ENCODE measurements around the gene STPG4.
"Not testable (repeated sequence)": the region's sequence is repeated elsewhere in the genome, so short reads cannot be mapped to it uniquely, and the experiment has no call there.

STPG4 gene

GRCh38 chr2:47124740-47125139 is 30.4 kb downstream of the STPG4 start:
- DNase-seq, result not testable (repeated sequence)

GRCh38 chr2:47120424-47120823 is 34.7 kb downstream of the STPG4 start:
- DNase-seq, result not testable (repeated sequence)

- DNase-seq, result no peak
These were observed 36.1 kb downstream of the STPG4 start for GRCh38 chr2:47119001-47119400.

GRCh38 chr2:47118581-47118980 is 36.5 kb downstream of the STPG4 start:
- no peak for DNase-seq

DNA sequence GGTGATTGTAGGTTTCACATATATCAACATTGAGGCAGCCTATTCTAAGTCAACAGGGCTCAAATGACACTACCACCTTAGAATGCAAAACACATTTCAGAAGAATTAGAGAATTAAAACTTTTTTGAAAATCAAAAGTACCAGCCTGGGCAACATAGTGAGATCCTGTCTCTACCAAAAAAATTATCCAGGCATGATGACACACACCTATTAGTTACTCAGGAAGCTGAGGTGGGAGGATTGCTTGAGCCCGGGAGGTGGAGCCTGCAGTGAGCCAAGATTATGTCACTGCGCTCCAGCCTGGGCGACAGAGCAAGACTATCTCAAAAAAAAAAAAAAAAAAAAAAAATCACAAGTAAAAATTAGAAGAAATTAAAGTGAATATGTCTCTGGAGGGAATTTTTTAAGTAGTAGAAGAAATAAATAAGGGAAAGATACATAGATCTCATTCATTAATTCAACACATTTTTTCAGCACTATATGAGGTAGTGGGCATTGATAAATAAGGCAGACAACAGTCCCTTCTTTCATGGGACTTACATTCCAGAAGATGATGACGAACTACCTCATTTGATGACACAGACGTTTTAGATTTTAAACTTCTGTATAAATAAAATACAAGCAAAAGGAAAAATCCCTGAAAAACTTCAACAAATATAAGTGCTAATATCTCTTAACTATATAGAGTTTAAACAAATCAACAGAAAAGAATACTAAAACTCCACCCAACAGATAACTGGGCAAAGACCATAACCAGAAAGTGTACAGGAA is 42.3 kb downstream of the STPG4 start:
- no peak for DNase-seq

DNA sequence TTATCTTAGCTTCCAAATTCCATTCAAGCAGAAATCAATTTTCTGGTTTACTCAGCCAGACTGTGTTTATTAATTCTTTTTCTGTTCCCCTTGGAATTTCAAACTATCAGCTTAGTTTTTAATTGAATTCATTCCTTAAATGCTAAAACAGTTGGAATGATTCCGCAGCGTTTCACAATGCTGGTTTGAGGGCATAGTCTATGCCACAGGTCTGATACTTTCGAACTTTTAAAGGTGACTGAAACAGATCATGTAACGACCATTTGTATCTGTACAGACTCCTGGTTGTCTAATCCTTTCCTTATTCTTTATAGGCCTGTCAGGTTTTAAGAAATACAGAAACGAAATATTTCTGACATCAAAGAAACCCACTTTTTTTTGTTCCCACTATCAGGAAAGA is 45.4 kb downstream of the STPG4 start:
- DNase-seq, result no peak

DNA sequence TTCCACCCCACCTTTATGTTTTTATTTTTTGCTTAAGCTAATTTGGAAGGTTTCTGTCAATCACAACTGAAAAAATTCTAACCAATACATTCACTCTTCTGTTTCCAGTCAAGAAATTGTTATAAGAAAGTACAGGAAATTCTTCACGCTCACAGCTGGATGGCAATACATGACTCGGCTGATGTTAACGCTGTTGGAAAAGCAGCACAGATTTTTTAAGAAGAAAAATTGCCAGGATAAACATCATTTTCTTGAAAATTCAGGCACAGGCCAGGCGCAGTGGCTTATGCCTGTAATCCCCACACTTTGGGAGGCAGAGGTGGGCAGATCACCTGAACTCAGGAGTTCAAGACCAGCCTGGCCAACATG is 46.1 kb downstream of the STPG4 start:
- no peak for DNase-seq

DNA sequence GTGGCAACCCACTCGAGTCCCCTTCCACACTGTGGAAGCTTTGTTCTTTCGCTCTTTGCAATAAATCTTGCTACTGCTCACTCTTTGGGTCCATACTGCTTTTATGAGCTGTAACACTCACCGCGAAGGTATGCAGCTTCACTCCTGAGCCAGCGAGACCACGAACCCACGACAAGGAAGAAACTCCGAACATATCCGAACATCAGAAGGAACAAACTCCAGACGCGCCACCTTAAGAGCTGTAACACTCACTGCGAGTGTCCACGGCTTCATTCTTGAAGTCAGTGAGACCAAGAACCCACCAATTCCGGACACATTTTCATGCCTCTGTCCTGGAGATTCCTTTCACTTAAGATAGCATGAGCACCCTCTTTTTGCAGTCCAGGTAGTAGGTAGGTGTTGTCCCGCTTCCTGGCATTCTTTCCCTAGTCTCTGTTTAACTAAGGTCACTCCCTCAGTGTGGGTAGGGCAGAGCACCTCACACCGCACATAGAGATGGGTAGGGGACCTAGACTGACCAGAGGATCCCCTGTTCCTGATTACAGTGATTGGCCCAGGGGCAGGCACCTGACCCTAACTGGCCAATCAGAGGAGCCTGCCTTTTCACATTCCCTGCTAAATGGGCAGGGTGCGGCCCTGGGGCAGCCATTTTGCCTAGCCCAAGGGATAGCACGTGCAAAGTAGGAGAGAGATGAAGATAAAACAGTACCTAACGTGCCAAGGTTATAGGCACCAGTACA is 46.7 kb downstream of the STPG4 start:
- not testable (repeated sequence) for DNase-seq

GRCh38 chr2:47107201-47107600 is 47.9 kb downstream of the STPG4 start:
- DNase-seq, result not testable (repeated sequence)

DNA sequence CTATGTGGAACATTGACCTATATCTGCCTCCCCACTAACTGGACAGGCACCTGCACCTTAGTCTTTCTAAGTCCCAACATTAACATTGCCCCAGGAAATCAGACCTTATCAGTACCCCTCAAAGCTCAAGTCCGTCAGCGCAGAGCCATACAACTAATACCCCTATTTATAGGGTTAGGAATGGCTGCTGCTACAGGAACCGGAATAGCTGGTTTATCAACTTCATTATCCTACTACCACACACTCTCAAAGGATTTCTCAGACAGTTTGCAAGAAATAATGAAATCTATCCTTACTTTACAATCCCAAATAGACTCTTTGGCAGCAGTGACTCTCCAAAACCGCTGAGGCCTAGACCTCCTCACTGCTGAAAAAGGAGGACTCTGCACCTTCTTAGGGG is 48.9 kb downstream of the STPG4 start:
- DNase-seq, result not testable (repeated sequence)

DNA sequence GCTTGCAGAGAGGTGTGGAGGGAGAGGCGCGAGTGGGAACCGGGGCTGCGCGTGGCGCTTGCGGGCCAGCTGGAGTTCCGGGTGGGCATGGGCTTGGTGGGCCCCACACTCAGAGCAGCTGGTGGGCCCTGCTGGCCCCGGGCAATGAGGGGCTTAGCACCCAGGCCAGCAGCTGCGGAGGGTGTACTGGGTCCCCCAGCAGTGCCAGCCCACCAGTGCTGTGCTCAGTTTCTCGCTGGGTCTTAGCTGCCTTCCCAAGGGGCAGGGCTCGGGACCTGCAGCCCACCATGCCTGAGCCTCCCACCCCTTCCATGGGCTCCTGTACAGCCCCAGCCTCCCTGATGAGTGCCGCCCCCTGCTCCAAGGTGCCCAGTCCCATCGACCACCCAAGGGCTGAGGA is 55.4 kb downstream of the STPG4 start:
- DNase-seq, result not testable (repeated sequence)

GRCh38 chr2:47098953-47099352 is 56.2 kb downstream of the STPG4 start:
- DNase-seq, result no peak

DNA sequence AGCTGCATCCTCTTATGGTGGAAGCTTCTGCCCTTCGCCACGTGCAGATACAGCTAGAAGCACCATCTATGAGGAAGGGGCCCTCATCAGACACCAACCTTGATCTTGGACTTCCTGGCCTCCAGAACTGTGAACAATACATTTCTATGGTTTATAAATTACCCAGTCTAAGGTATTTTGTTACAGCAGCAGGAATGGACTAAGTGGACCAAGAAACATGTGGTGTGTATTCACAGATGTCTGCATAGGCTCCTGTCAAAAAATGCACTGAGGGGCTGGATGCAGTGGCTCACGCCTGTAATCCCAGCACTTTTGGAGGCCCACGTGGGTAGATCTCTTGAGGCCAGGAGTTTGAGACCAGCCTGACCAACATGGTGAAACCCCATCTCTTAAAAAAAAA is 57.5 kb downstream of the STPG4 start:
- DNase-seq, result no peak

DNA sequence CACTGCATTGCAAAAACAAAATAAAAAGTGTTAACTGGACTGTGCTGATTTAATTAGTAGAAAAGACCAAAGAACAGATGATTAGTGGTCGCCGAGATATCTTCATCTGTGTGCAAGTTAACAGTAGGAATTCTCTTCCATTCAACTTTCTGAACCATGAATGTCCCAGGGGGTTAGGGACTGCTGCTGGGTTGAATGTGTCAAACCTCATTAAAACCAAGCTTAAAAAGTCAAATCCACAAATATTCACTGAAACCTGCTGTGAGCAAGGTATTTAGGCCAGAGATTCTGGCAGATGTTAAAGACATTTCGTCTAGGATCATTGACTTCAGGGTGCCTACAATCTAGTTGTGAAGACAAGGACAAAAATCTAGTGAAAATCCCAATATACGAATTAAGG is 58.7 kb downstream of the STPG4 start:
- DNase-seq, result no peak

- no peak for DNase-seq
These were observed 59.6 kb downstream of the STPG4 start for GRCh38 chr2:47095349-47096020.

GRCh38 chr2:47094511-47095142 is 60.5 kb downstream of the STPG4 start:
- no peak for DNase-seq

- DNase-seq, result no peak
These were observed 61.5 kb downstream of the STPG4 start for GRCh38 chr2:47093626-47094025.

DNA sequence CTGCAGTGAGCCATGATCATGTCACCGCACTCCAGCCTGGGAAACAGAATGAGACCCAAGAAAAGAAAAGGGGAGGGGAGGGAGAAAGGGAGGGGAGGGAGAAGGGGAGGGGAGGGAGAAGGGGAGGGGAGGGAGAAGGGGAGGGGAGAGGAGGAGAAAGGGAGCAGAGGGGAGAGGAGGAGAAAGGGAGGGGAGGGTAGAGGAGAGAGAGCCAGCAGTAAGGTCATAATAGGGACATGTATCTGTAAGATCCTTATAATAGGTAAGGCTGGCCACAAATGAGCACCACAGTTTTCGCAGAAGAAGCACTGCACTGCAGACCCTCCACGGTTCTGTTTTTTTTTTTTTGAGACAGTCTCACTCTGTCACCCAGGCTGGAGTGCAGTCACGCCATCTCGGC is 62.6 kb downstream of the STPG4 start:
- DNase-seq, result no peak

DNA sequence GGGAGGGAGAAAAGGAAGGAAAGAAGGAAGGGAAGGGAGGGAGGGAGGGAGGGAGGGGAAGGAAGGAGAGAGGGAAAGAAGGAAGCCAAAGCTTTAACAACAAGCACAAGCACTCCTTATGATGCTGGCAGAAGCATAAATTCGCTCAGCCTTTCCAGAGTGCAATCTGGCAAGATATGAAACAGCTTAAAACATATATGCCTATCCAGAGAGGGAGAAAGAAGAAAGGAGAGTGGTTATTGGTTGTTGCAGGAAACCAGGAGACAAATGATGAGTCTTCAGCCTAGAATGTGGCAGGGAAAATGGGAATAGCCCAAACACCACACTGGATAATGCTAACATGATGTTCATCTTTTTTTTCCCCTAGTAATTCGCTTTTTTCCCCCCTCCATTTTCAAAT is 64.0 kb downstream of the STPG4 start:
- DNase-seq, result no peak

GRCh38 chr2:47089083-47089464 is 66.0 kb downstream of the STPG4 start:
- no peak for DNase-seq

GRCh38 chr2:47088371-47089082 is 66.6 kb downstream of the STPG4 start:
- DNase-seq, result no peak

DNA sequence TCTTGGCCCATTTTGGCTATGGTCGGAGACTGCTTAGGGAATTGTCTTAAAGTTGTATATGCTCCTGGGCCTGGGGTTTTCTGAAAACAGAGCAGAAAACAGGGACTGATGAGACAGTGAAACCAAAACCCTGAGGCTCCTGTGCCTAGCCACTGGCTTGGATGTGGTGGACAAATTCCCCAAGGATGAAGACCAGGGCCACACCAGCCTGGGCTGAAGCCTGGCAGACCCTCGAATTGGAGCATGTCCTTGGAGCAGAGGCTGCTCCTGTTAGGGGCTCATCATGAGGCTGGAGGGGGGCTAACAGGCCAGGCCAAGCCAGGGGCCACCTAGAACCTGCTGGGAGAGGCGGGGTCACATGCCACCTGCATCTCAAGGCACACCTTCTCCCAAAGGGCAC is 68.1 kb downstream of the STPG4 start:
- DNase-seq, result no peak

DNA sequence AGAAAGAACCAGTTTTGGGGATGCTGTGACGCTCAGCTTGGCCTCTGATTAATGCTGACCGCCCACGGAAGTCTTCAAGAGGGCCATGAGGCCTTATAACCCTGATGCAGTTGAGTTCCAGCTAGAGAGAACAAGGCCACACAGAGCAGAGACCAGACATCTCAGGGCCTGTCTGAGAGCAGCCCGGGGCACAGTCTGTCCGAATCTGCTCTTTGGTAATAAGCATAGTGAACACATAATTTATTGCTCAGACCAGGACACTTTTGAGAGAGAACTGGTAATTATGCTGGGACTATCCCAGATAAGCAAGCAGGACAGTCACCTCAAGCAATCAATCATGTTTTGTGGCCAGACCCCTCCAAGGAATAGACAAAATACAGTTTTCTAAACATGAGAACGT is 68.5 kb downstream of the STPG4 start:
- no peak for DNase-seq
